DMS53 (cell line): ENCODE data around the gene PTPRN.

Experiments
- DNase-seq: peaks from one replicate; lab custom pipeline; 2025; lab: John Stamatoyannopoulos, UW

Gene PTPRN

DNA sequence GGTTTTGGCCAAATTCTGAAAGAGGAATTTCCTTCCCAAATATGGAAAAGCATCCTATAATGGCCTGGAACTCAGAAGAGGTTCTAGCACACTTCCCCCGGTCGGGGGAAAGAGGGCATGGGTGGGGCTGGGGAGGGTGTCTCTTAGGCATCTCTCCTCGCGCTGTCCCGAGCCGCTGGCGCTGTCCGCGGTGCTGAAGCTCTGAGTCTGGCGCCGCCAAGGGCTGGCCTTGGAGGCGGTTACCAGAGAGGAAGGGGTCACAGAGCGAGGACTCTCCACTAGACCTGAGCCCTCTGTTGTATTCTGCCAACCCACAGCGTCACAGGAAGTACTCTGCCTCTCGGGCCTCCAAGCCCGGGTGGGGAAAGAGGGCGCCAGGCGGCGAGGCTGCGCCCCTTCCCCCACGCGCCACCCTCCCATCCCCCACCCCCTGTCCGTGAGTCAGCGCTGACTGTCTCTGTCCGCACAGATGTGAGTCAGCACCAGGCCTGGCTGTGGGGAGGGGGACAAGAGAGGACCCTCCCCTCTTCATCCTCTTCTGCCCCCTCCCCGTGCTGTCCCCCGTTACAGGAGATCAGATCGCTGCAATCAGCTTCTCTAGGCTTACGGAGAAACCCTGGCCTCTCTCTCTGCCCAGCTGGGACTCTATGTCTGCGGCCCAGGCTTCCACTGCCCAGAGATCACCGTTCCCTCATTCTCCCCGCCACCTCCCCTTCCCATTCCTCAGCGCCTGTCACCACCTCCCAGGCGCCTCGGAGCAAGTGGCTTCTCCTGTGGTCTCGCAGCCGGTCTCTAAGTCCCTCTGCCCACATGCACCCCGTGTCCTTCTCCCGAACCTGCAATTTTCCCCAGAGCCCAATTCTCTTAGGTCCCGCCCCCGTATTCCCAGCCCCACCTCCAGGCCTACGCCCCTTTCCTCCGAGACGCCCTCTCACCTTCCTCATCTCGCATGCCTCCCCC is 779 bp downstream of the PTPRN start:
- peak; percentile 80 for DNase-seq

GRCh38 chr2:219306047-219306446 is 3.2 kb downstream of the PTPRN start:
- no peak for DNase-seq

GRCh38 chr2:219304223-219304622 is 5.0 kb downstream of the PTPRN start:
- no peak for DNase-seq

DNA sequence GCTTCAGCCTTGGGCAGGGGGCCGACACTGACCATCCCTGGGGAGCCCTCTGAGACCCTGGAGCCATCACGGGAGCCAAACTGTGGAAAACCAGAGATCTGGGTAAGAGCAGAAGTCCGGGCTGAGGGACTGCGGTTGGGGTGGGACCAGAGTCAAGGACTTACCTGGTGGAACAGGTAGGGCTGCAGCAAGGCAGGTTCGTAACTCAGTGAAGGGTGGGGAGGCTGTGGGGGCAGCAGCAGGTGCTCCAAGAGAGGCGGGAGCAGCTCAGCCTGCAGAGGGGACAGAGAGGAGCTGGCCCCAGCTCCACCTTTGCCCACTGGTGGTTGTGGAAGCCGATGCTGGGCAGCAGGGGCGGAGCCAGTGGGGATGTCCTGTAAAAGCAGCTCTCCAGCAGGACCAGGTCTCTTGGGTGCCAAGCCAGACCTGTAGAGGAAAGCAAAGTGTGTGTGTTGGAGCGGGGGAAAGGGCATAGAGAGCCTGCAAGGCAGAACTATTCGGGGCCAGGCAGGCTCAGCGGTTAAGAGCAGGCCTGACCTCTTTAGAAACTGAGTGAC is 6.7 kb downstream of the PTPRN start:
- DNase-seq = no peak

DNA sequence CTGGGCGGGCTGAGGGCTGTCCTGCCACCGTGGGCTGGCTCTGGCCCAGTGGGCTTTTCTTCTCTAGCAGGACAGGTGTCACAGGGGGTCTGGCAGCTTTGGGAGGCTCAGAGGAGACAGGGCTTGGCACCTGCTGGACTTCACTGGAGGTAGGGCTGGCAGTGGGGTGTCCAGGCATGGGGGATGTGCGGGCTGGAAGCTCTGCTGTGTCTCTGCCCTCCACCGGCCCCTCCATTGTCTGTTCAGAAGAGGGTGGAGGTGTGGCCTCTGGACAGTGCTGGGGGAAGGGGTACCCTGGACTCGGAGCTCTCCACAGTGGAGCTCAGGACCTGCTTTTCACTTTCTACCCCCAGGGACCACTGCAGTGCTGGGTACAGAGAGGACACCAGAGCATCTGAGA is 9.2 kb downstream of the PTPRN start:
- no peak for DNase-seq

GRCh38 chr2:219299372-219299760 is 9.8 kb downstream of the PTPRN start:
- no peak for DNase-seq

- DNase-seq = peak; percentile 74
Observed at GRCh38 chr2:219298759-219299371, 10.3 kb downstream of the PTPRN start.

- DNase-seq = no peak
Observed at GRCh38 chr2:219297766-219298456, 11.3 kb downstream of the PTPRN start.

DNA sequence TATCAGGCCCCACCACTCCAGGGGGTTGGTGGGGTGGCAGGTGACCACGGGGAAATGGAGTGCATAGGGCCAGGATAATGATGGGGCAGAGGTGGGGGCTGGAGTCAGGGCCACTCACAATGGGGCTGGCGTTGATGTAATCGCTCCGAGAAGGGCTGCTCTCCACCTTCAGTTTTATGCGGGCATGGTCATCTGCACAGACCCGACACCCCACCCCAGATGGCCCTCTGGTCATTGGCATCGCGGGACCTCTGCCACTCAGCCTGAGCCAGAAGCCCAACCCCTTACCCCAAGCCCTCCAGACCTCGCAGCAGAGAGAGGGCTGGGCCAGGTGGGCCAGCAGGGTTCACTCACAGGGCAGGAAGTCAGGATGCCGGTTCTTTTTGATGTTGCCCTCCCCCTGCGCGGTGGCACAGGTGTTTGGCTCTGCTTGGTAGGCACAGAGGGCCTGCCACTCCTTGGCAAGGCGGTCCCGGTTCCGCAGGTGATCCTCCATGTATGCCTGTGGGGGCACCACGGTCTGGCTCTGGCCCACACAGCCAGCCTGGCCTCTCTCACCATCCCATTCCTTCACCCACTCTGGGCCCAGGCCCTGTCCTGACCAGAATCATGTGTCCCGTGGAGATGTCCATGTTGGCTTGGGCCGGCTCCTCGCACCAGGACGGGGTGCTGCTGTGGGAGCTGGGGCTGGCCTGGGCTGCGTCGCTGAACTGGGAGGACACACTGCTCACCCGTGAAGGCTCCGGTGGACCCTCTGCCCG is 12.4 kb downstream of the PTPRN start:
- DNase-seq = no peak

DNA sequence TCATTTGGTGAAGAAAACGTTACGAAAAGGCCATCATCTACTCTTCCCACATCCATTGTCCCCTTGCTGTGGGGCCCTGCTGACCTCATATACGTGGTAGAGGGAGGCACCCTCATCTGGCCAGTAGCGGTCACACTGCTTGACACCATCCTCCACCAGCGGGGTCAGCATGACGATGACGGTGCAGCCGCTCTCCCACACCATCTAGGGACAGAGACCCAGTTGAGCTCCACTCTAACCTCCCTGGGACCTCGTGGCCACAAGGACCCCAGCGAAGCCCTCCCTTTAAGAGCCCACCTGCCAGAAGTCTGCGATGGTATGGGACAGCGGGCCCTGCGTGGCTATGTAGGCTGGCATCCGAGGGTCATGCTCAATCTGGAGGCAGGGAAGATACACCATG is 13.1 kb downstream of the PTPRN start:
- DNase-seq = no peak

GRCh38 chr2:219294356-219295351 is 14.5 kb downstream of the PTPRN start:
- DNase-seq = peak; percentile 91

DNA sequence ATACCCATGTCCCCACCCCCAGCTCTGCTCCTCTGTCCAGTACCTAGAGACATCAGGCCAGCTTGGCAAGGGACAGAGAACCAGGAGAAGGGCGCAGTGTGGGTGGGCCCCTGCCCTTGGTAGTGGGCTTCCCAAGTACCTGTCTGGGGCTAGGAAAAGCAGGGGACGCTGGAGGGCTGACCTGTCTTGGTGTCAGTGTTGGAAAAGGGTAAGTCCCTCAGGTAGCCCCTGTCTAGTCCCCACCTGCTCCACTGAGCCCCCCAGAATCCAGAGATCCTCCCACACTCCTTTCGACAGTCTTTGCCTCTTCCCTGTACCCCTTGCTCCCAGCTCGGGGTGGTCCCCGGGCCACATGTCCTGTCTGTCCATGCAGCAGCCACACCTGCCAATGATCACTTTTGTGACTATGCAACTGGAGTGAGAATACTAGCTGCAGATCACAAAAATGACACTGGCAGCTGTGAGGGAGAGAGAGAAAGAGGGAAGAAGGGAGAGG is 15.4 kb downstream of the PTPRN start:
- DNase-seq = no peak

DNA sequence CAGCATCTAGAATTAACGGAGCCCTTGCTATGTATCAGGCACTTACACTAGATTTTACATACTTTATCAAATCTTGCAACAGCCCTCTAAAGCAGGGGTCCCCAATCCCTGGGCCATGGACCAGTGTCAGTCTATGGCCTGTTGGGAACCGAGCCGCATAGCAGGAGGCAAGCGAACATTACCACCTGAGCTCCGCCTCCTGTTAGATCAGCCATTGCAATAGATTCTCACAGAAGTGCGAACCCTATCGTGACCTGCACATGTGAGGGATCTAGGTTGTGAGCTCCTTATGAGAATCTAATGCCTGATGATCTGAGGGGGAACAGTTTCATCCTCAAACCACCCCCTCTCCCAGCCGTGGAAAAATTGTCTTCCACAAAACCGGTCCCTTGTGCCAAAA is 16.6 kb downstream of the PTPRN start:
- DNase-seq = no peak

- no peak for DNase-seq
Observed at GRCh38 chr2:219291910-219292490, 17.2 kb downstream of the PTPRN start.

- DNase-seq = no peak
Observed at GRCh38 chr2:219291394-219291793, 17.8 kb downstream of the PTPRN start.

- no peak for DNase-seq
Observed at GRCh38 chr2:219290381-219291171, 18.6 kb downstream of the PTPRN start.

- no peak for DNase-seq
Observed at GRCh38 chr2:219289537-219290361, 19.5 kb downstream of the PTPRN start.

- no peak for DNase-seq
Observed at GRCh38 chr2:219289195-219289536, 20.0 kb downstream of the PTPRN start.
